B cell (primary cell): Measurements from ENCODE around the gene KSR1. TPM values are rescaled to one million over a fixed set of nuclear protein-coding genes. Genes with fewer than 3 reads are reported as not detected.
A peak's percentile ranks its signal among the peaks of the same experiment; 100 is the strongest.

Experiments
- ATAC-seq: fragments of 200-7000 bp; cut with Tn5 transposase; one replicate; pipeline ENCODE4 v1.10.0; 2021; ENCODE audit warnings: low read depth, mild to moderate bottlenecking, moderate number of reproducible peaks, moderate library complexity
- CTCF ChIA-PET: fragments of 350-600 bp; sonication (Branson Sonifier 250); formaldehyde crosslinking; loops from one replicate; lab custom pipeline; 2021; ENCODE audit warnings: antibody characterized with exemption, inconsistent platforms; lab: Charles Lee
- POLR2A ChIA-PET: fragments of 350-600 bp; sonication (Branson Sonifier 250); formaldehyde crosslinking; loops from one replicate; lab custom pipeline; 2021; ENCODE audit warnings: antibody characterized with exemption; lab: Charles Lee
- DNase-seq: peaks from one replicate; pipeline ENCODE4 v3.0.0; 2013
- H2AFZ ChIP-seq: 2 replicates; pipeline ENCODE4 v1.6.1; 2012; ENCODE audit warnings: mild to moderate bottlenecking, low read depth, low read length; ENCODE audit not compliant: insufficient read depth, poor library complexity, severe bottlenecking
- H3K27ac ChIP-seq, 2 donors: 1 replicate in 1 of 2; 2 replicates in 1 of 2; pipeline ENCODE4 v1.5.1; 2012 to 2013; ENCODE audit warnings: low read length in 2 of 2, mild to moderate bottlenecking in 2 of 2, moderate library complexity in 1 of 2
- H3K27me3 ChIP-seq, 4 experiments: fragments of 200-600 bp in 1 of 4; sonication (generic) in 1 of 4; replicated peaks in 1 of 4; 1 replicate in 2 of 4; 2 replicates in 2 of 4; pipeline versions ENCODE4 v1.6.1 to v1.7.0; 2013 to 2016; ENCODE audit warnings: low read length in 3 of 4, mild to moderate bottlenecking in 2 of 4, mixed read lengths in 1 of 4, moderate library complexity in 1 of 4; ENCODE audit not compliant: insufficient read depth in 4 of 4, control insufficient read depth in 3 of 4; ENCODE audit errors: control extremely low read depth in 1 of 4
- H3K36me3 ChIP-seq, 2 experiments: replicated peaks in 1 of 2; 1 replicate in 1 of 2; 2 replicates in 1 of 2; pipeline versions ENCODE4 v1.6.1 to v1.7.1; 2013; ENCODE audit warnings: low read length in 1 of 2; ENCODE audit not compliant: insufficient read depth in 2 of 2, control insufficient read depth in 1 of 2; ENCODE audit errors: control extremely low read depth in 1 of 2, extremely low read depth in 1 of 2
- H3K4me1 ChIP-seq, 2 donors: fragments of 200-600 bp in 1 of 2; sonication (generic) in 1 of 2; 1 replicate in 1 of 2; 2 replicates in 1 of 2; pipeline versions ENCODE4 v1.5.1 to v1.6.1; 2013 to 2017; ENCODE audit warnings: low read length in 2 of 2; ENCODE audit not compliant: control insufficient read depth in 2 of 2, insufficient read depth in 2 of 2
- H3K4me2 ChIP-seq: replicated peaks from 2 replicates; pipeline ENCODE3; 2012; ENCODE audit warnings: mild to moderate bottlenecking, low read depth, low read length; ENCODE audit not compliant: poor library complexity, severe bottlenecking
- H3K4me3 ChIP-seq, 5 experiments: fragments of 200-600 bp in 1 of 5; sonication (generic) in 1 of 5; 1 replicate in 3 of 5; 2 replicates in 2 of 5; pipeline versions ENCODE4 v1.5.1 to v1.7.0; 2011 to 2016; ENCODE audit warnings: low read length in 4 of 5, mild to moderate bottlenecking in 4 of 5, low read depth in 2 of 5, control low read depth in 1 of 5, moderate library complexity in 1 of 5; ENCODE audit not compliant: insufficient read depth in 1 of 5; ENCODE audit errors: control extremely low read depth in 1 of 5, extremely low read depth in 1 of 5
- H3K79me2 ChIP-seq: fragments of 200-600 bp; sonication (generic); one replicate; pipeline ENCODE4 v1.6.0; 2016; ENCODE audit warnings: low read length; ENCODE audit not compliant: control insufficient read depth, insufficient read depth
- H3K9ac ChIP-seq: fragments of 200-600 bp; sonication (generic); 2 replicates; pipeline ENCODE4 v1.6.1; 2017; ENCODE audit warnings: mild to moderate bottlenecking, low read length, moderate library complexity
- H3K9me3 ChIP-seq, 3 donors: one replicate each; pipeline versions ENCODE4 v1.6.1 to v1.7.1; 2013; ENCODE audit warnings: low read length in 2 of 3; ENCODE audit not compliant: control insufficient read depth in 2 of 3, insufficient read depth in 1 of 3; ENCODE audit errors: control extremely low read depth in 1 of 3
- H4K20me1 ChIP-seq: 2 replicates; pipeline ENCODE4 v1.6.0; 2012; ENCODE audit warnings: mild to moderate bottlenecking, low read length; ENCODE audit not compliant: insufficient read depth, control insufficient read depth, poor library complexity, severe bottlenecking
- H3K27ac Mint-ChIP-seq: one replicate; pipeline ENCODE4 v1.8.0; 2021; ENCODE audit warnings: mixed read lengths
- H3K27me3 Mint-ChIP-seq: one replicate; pipeline ENCODE4 v1.8.0; 2021; ENCODE audit warnings: mixed read lengths
- H3K4me1 Mint-ChIP-seq: one replicate; pipeline ENCODE4 v1.8.0; 2021; ENCODE audit warnings: mixed read lengths
- H3K4me3 Mint-ChIP-seq: one replicate; pipeline ENCODE4 v1.8.0; 2021; ENCODE audit warnings: mixed read lengths
- H3K9me3 Mint-ChIP-seq: one replicate; pipeline ENCODE4 v1.8.0; 2022; ENCODE audit warnings: mixed read lengths; ENCODE audit not compliant: insufficient read depth
- CTCF ChIP-seq: fragments of 200-600 bp; IDR thresholded peaks from one replicate; pipeline ENCODE4 v1.8.0; 2022; ENCODE audit warnings: antibody characterized with exemption, mild to moderate bottlenecking
- EZH2 ChIP-seq: IDR thresholded peaks from 2 replicates; pipeline ENCODE4 v1.6.1; 2012; ENCODE audit warnings: borderline replicate concordance, low read depth, mild to moderate bottlenecking, moderate library complexity, low read length; ENCODE audit not compliant: insufficient read depth, poor library complexity, severe bottlenecking
- WGBS: methylation state at CpG from one replicate; pipeline ENCODE4 v1.1.5; 2013; ENCODE audit warnings: missing lambda C conversion rate; ENCODE audit not compliant: insufficient coverage; 5-methylcytosine and 5-hydroxymethylcytosine counted together
- intact Hi-C: fragments of 100-400 bp; cut with micrococcal nuclease; formaldehyde crosslinking; loops from one replicate; pipeline ENCODE4 v1.10.0; 2022
- polyA plus RNA-seq: library from polyadenylated mRNA; depleted of rRNA; stranded (reverse); fragments of >200 nt; gene quantifications from 2 replicates; pipeline ENCODE4 v1.2.3, GENCODE V29; 2012
- total RNA-seq, 2 donors: library from RNA; stranded (reverse); fragments of 120-200 nt in 1 of 2; gene quantifications; 1 replicate in 1 of 2; 2 replicates in 1 of 2; pipeline versions ENCODE4 v1.2.3 to v1.2.4, GENCODE V29; 2013 to 2022

Gene KSR1
- total and polyA plus RNA-seq, 2 donors (not counting 1 experiment from before 2014, with no cell fraction given): 27.5 to 85.6 TPM

GRCh38 chr17:27485716-27486495, 29.7 kb downstream of the KSR1 start:
- H3K79me2 ChIP-seq: peaks cover 51% of the 10 kb centered on the region
- TF ChIP-seq EZH2 (no peak), CTCF (no peak)
- Mint-ChIP-seq H3K4me1 (peaks cover 35% of the 10 kb centered on the region), H3K27me3 (no peaks in the 10 kb centered on the region), H3K27ac (peak overlapping the region; percentile 32), H3K9me3 (no peaks in the 10 kb centered on the region), H3K4me3 (no peak overlapping the region)
- H3K4me3 ChIP-seq: no peak overlapping the region
- no peaks in the 10 kb centered on the region for H3K27me3 ChIP-seq
- H4K20me1 ChIP-seq: no peaks in the 10 kb centered on the region
- H3K4me1 ChIP-seq: peaks cover 21 to 30% of the 10 kb centered on the region in 2 donors
- no peak overlapping the region for H2AFZ ChIP-seq
- H3K9me3 ChIP-seq: peaks cover 0 to 8% (median 0%) of the 10 kb centered on the region in 3 donors
- ATAC-seq (no peak), DNase-seq (no peak)
- H3K27ac ChIP-seq: no peak overlapping the region
- intact Hi-C loops: no loop called here
- 20% methylated on average over 1 of the region's 8 CpGs for WGBS
- H3K9ac ChIP-seq: no peak overlapping the region
- no peak overlapping the region for H3K4me2 ChIP-seq
- ChIA-PET POLR2A (no interaction called here), CTCF (no interaction called here)
- no peaks in the 10 kb centered on the region for H3K36me3 ChIP-seq

DNA sequence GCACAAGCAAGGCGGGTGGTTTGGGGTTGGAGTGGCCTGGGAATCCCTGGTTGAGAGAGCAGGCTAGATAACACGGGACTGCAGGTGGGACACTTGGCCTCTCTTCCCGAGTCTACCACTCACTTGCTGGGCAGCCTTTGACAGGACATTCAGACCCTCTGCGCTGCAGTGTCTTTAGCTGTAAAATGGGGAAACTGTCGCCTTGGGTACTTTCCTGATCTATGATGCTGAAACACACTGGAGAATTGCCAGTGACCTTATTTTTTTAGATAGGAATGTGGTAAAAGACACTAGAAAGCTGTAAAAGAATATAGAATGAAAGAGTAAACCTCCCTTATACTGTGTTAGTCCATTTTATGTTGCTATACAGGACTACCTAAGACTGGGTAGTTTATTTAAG, 30.5 kb downstream of the KSR1 start:
- no peaks in the 10 kb centered on the region for H3K27me3 ChIP-seq
- Mint-ChIP-seq H3K27ac (no peak overlapping the region), H3K4me1 (peaks cover 27% of the 10 kb centered on the region), H3K4me3 (no peak overlapping the region), H3K9me3 (no peaks in the 10 kb centered on the region), H3K27me3 (no peaks in the 10 kb centered on the region)
- TF ChIP-seq EZH2: no peak
- no peak for TF ChIP-seq CTCF
- H3K4me2 ChIP-seq: no peak overlapping the region
- WGBS: 100% methylated on average over 5 of the region's 5 CpGs
- POLR2A ChIA-PET: no interaction called here
- H3K9ac ChIP-seq: no peak overlapping the region
- peaks cover 14 to 22% of the 10 kb centered on the region in 2 donors for H3K4me1 ChIP-seq
- ATAC-seq (no peak), DNase-seq (no peak)
- intact Hi-C loops: no loop called here
- no peak overlapping the region for H3K27ac ChIP-seq
- no peak overlapping the region for H2AFZ ChIP-seq
- H4K20me1 ChIP-seq: no peaks in the 10 kb centered on the region
- H3K4me3 ChIP-seq: no peak overlapping the region
- H3K9me3 ChIP-seq: peaks cover 0 to 8% (median 0%) of the 10 kb centered on the region in 3 donors
- H3K36me3 ChIP-seq: no peaks in the 10 kb centered on the region
- H3K79me2 ChIP-seq: peaks cover 51% of the 10 kb centered on the region
- CTCF ChIA-PET: interaction anchor here (1.1 kb wide), 1 partner anchor 13 kb away, joined by 3 read pairs; no protein-coding TSS in a partner anchor
